Measurements from ENCODE around the gene LTBP3. TPM values are rescaled to one million over a fixed set of nuclear protein-coding genes. Genes with fewer than 3 reads are reported as not detected.

Gene LTBP3
- total RNA-seq, 1 experiment from 2014 or later: 10.6 TPM

DNA sequence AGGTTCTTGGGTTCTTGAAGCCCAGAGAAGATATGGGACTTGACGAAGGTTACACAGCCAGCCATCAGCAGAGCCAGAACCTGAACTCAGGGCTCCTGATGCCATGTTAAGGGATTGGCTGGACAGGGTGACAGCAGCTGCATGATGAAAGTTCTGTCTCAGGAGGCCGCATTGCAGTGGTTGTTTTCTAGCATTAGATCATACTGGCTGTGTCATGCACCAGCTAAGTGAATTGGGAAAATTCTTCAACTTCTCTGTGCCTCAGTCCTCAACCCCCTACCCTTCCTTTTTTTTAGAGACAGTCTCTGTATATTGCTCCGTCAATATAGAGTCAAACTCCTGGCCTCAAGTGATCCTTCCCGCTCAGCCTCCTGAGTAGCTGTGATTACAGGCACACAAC lies 5.4 kb upstream of the LTBP3 start:
- Histone ChIP-seq H4K5ac (ENCODE audit: insufficient read length, low read depth, low read length) (no peak overlapping the region), H2AK5ac (ENCODE audit: insufficient read length, low read length) (no peak overlapping the region), H2BK120ac (ENCODE audit: low read depth, low read length, poor library complexity, severe bottlenecking) (no peak overlapping the region), H2AFZ (ENCODE audit: low read length) (no peak overlapping the region), H3K14ac (ENCODE audit: insufficient read depth, low read length) (no peak overlapping the region), H3K23me2 (ENCODE audit: insufficient read length, low read depth, low read length, poor library complexity, severe bottlenecking) (no peaks in the 10 kb centered on the region), H2BK12ac (ENCODE audit: insufficient read length, low read depth, low read length) (no peak overlapping the region), H4K20me1 (ENCODE audit: control insufficient read depth, insufficient read depth, insufficient read length) (no peaks in the 10 kb centered on the region), H3T11ph (ENCODE audit: low read length) (no peak overlapping the region), H2BK20ac (ENCODE audit: low read depth, low read length, poor library complexity, severe bottlenecking) (no peak overlapping the region), H3K9ac (ENCODE audit: extremely low read depth, insufficient read length, low read length) (no peak overlapping the region), H3K4me1 (ENCODE audit: insufficient read depth, low read length) (peaks cover 3% of the 10 kb centered on the region; the same call in 1 of the 2 replicates), H3K23ac (ENCODE audit: insufficient read length, low read depth, low read length) (no peak overlapping the region), H3K27me3 (ENCODE audit: insufficient read depth, low read length) (no peaks in the 10 kb centered on the region; the same call in 1 of the 2 replicates), H3K27ac (ENCODE audit: insufficient read length, low read depth, low read length) (no peak overlapping the region), H3K9me3 (ENCODE audit: control insufficient read depth, low read depth, low read length) (no peaks in the 10 kb centered on the region), H2BK5ac (ENCODE audit: insufficient read length, low read length) (no peak overlapping the region), H4K91ac (ENCODE audit: insufficient read length, low read depth, low read length) (no peak overlapping the region), H3K4ac (ENCODE audit: low read depth, low read length) (no peak overlapping the region), H3K79me2 (ENCODE audit: insufficient read depth, low read length) (no peaks in the 10 kb centered on the region), H3K4me2 (ENCODE audit: insufficient read depth, insufficient read length, low read length) (no peak overlapping the region), H3K79me1 (ENCODE audit: insufficient read depth, low read depth, low read length, poor library complexity, severe bottlenecking) (no peaks in the 10 kb centered on the region), H3K18ac (ENCODE audit: insufficient read length, low read depth, low read length) (no peak overlapping the region), H2BK15ac (ENCODE audit: low read depth, low read length) (no peak overlapping the region), H3K56ac (ENCODE audit: insufficient read length, low read depth, low read length) (no peak overlapping the region), H4K8ac (replicated peaks; ENCODE audit: insufficient read length, low read depth, low read length) (no peak overlapping the region)
- no peak for DNase-seq
- Mint-ChIP-seq H3K27me3 (ENCODE audit: low read depth) (peaks cover 21% of the 10 kb centered on the region), H3K4me3 (no peak overlapping the region), H3K4me1 (peaks cover 22 to 34% of the 10 kb centered on the region in 2 experiments), H3K9me3 (no peaks in the 10 kb centered on the region), H3K36me3 (ENCODE audit: insufficient read depth in 1 of 3, low read depth in 3 of 3) (peaks cover 0 to 5% (median under 1%) of the 10 kb centered on the region in 3 experiments; a peak in 3 of 7 replicates), H3K27ac (no peak overlapping the region)
- no CpG with 5 or more reads among the region's 4 CpGs for WGBS (ENCODE audit: extremely low coverage, insufficient read length, low lambda C conversion rate)
- TF ChIP-seq, protein P1, sequence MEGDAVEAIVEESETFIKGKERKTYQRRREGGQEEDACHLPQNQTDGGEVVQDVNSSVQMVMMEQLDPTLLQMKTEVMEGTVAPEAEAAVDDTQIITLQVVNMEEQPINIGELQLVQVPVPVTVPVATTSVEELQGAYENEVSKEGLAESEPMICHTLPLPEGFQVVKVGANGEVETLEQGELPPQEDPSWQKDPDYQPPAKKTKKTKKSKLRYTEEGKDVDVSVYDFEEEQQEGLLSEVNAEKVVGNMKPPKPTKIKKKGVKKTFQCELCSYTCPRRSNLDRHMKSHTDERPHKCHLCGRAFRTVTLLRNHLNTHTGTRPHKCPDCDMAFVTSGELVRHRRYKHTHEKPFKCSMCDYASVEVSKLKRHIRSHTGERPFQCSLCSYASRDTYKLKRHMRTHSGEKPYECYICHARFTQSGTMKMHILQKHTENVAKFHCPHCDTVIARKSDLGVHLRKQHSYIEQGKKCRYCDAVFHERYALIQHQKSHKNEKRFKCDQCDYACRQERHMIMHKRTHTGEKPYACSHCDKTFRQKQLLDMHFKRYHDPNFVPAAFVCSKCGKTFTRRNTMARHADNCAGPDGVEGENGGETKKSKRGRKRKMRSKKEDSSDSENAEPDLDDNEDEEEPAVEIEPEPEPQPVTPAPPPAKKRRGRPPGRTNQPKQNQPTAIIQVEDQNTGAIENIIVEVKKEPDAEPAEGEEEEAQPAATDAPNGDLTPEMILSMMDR (conservative IDR thresholded peaks at IDR 0.05): no peak

Measured in H9 (cell line).